Right lung (tissue), 5 donors: ENCODE data around the gene ZFP91. TPM values are rescaled to one million over a fixed set of nuclear protein-coding genes. Genes with fewer than 3 reads are reported as not detected.

Experiments
- DNase-seq, 2 donors: peaks; one replicate each; pipeline ENCODE4 v3.0.0-alpha.2; 2013
- polyA plus RNA-seq, 5 donors: library from polyadenylated mRNA; unstranded; fragments of 120-200 nt; gene quantifications; one replicate each; pipeline versions ENCODE4 v1.2.1 to v1.2.3, GENCODE V29; 2013; ENCODE audit warnings: inconsistent platforms in 1 of 5, low replicate concordance in 1 of 5; ENCODE audit not compliant: insufficient read length in 5 of 5, insufficient read depth in 1 of 5

The ZFP91 gene
- polyA plus RNA-seq, 5 donors = 50.6 to 62.4 (median 61.5) TPM

- DNase-seq = no peak
Measured at GRCh38 chr11:58625826-58626460, 47.1 kb downstream of the ZFP91 start.

DNA sequence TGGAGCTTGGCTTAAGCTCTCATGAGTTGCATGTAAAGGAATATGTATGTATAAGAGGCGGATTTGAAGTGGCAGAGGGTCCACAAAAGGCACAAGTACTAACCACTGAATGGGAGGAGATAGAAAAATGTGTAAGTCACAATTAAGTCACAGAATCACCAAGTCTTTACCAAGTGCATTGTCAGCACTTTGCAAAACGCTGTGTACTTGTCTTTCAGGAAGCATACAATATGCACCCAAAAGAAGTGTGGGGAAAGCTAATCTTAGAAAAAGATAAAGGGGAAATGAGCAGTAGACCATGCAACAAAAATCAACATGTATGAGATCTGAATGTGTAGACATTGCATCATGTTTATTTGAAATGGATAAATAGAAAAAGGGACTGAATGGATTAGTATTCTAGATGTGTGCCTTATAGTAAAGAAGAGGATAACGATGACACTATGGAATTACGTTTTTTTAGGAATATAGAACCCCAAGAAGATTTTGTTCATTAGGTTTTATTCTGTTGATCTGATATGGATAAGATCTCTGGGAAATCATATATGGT is 48.1 kb downstream of the ZFP91 start:
- no peak for DNase-seq

GRCh38 chr11:58628446-58628845 is 49.6 kb downstream of the ZFP91 start:
- DNase-seq = no peak

DNA sequence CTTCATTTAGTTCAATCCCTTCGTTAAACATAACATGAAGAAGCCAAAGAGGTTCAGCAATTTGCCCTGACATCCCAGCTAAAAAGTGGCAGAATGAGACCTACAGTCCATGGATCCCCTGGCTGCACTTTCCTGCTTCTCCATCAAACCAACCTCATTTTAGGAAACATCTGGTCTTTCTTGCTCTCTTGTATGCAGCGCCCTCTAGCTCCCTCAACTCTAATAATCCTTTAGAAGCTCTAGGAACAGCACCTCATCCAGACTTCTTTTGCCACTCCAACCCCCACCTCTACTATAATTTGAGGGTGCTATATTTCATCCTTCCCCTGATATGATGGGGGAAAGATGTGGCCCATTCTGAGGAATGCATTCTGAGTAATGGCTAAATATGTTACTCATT is 51.0 kb downstream of the ZFP91 start:
- no peak for DNase-seq

- DNase-seq = no peak
Measured at GRCh38 chr11:58631378-58631777, 52.5 kb downstream of the ZFP91 start.

DNA sequence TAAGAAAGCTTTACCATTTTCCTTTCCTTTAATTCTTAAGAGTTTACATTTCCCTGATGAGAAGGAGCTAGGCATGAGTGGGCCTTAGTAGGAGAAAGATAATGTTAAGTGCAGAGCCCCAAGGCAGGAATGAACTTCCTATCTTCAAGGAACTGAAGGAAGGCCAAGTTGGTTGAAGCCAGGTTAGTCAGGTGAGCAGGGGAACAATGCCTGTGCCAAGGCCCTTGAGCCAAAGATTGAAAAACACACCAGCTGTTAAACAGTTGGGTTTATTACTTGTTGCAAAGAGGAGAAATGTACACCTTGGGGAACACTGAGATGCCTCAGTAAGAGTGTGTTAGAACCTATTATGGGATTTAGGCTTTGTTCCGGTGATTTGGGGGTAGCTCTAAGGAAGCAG is 53.6 kb downstream of the ZFP91 start:
- no peak for DNase-seq

GRCh38 chr11:58636587-58636986 is 57.7 kb downstream of the ZFP91 start:
- no peak for DNase-seq

GRCh38 chr11:58637371-58637770 is 58.5 kb downstream of the ZFP91 start:
- DNase-seq = no peak

DNA sequence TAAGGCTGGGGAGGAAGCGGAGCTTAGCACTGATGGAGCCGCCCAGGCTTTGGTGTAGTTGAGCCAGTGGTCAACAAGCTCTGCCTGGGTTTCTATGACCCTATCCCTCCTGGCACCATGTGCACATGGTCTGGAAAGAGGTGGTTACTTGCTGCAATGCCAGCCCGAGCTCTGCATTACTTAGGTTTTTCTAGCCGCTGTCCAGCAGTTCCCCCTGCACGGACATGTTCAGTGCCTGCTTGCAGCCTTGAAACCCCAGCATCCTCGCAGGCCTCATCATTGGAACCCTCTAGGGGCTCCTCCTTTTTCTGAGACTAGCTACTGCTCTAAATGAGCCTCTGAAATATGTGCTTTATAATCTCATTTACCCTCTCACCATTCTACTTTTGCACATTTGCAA is 60.2 kb downstream of the ZFP91 start:
- DNase-seq = no peak

- no peak for DNase-seq
Measured at GRCh38 chr11:58639669-58640068, 60.8 kb downstream of the ZFP91 start.

DNA sequence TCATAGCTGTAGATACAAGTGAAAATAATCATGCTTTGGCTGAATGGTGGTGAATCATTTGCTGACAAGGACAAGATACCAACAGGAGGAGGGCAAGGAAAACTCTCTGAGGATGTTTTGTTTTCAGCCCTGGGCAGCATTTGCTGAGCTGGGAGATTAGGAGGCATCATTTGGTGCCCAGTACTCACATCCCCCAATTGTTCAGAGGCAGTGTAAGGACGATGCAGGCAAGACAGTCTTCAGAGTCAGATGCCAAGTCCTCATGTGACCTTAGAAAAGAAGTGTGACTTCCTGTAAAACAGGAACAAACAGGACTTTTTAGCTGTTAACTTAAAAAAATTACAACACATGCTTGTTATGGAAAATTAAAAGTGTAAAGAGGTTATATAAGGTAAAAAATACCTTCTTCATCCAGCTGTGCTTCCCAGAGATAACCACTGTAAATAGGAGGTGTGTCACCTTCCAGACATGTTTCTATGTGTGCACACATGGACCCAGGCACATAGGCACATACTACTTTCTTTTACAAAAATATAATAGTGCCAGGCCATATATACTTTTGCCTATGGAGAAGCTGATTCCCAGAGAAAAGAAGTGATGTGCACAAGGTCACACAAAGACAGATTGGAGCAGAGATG is 61.6 kb downstream of the ZFP91 start:
- DNase-seq = no peak

GRCh38 chr11:58641341-58641740 is 62.5 kb downstream of the ZFP91 start:
- no peak for DNase-seq

- no peak for DNase-seq
Measured at GRCh38 chr11:58641803-58642581, 63.1 kb downstream of the ZFP91 start.

- no peak for DNase-seq
Measured at GRCh38 chr11:58645854-58646253, 67.0 kb downstream of the ZFP91 start.

DNA sequence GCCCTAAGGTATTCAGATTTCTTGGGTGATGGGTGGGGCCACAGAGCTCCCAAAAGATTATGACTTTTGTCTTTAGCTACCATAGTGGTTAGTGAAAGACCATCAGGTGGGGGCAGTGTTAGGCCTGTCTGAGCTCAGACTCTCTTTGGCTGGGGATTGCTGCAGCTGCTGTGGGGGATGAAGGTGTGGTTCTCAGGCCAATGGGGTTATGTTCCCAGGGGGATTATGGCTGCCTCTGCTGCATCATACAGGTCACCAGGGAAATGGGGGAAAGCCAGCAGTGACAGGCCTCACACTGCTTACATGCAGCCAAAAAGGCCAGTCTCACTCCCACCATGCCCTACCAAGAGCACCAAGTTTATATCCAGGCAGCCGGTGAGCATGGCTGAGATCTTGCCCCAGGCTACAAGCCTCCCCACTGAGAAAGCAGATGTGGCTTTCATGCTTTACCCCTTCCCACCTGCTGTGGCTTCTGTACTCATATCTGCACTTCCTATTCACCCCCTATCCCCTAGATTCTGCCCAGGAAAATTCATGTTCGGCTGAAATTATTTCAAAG is 68.4 kb downstream of the ZFP91 start:
- no peak for DNase-seq

DNA sequence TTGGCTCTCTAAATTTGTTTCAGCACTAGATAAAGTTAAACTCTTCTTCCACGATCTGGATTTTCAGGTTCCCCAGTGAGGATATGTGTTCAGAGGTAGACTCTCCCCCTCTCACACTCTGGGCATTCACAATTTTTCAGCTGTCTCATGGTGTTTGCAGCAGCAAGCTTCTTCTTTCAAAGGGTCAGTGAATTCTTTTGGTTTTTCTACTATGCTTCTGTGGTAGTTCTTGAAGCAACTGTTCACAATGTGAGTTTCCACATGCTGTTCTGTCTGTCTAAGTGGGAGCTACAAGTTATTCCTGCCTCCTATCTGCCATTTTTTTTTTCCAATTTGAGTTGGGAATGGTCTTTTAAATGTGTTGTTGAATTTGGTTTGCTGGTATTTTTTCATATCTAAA is 69.0 kb downstream of the ZFP91 start:
- no peak for DNase-seq

DNA sequence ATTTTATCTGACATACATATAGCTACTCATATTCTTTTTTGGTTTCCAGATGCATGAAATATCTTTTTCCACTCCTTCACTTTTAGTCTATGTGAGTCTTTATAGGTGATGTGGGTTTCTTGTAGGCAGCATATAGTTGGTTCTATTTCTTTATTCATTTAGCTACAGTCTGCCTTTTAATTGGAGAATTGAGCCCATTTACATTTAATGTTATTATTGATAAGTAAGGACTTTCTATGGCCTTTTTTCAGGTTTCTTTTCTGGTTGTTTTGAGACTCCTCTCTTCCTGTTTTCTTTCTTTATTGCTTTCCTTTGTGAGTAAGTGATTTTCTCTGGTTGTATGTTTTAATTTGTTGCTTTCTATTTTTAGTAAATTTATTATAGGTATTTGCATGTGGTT is 70.8 kb downstream of the ZFP91 start:
- no peak for DNase-seq

DNA sequence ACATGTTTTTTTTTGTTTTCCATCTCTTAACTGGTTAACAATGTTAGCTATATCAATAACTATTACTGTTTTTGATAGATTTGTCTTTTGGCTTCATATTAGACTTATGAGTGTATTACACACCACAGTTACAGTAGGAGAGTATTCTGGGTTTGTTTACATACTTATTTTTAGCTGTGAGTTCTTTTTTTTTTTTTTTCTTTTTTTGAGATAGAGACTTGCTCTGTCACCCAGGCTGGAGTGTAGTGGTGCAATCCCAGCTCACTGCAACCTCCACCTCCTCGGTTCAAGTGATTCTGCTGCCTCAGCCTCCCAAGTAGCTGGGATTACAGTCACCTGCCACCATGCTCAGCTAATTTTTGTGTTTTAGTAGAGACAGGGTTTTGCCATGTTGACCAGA is 71.6 kb downstream of the ZFP91 start:
- no peak for DNase-seq

- DNase-seq = no peak
Measured at GRCh38 chr11:58652726-58653280, 73.9 kb downstream of the ZFP91 start.

- peak; percentile 59 to 77 for DNase-seq
Measured at GRCh38 chr11:58654079-58654907, 75.4 kb downstream of the ZFP91 start.

DNA sequence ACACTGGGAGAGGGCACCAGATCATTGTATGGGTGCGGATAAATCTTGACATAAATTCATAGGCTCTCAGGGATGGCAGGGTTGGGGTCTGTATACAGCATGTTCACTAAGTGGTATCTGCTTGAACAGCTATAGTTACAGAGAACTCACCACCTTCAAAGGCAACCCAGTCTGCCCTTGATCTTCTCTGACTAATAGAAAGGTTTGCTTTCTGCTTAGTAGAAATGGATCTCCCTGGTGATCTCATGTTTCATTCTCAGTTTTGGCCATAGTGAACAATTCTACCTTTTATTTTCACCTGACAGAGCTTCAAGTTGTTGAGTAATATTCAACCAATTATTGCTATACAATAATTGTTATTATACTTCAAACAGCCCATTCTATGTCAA is 76.0 kb downstream of the ZFP91 start:
- no peak for DNase-seq
